Body of pancreas (tissue), 4 donors: Measurements from ENCODE around the gene ABHD8. TPM values are rescaled to one million over a fixed set of nuclear protein-coding genes. Genes with fewer than 3 reads are reported as not detected.

ENCODE experiments used
- ATAC-seq: fragments of 150-250 bp; one replicate; pipeline ENCODE4 v1.9.1; 2016
- DNase-seq, 4 donors: peaks; one replicate each; pipeline ENCODE4 v3.0.0-alpha.2; 2019
- H3K27ac ChIP-seq, 4 donors: fragments of 200-600 bp; sonication (generic); 1 replicate in 3 of 4; 2 replicates in 1 of 4; pipeline versions ENCODE4 v1.5.1 to v1.6.1; 2016 to 2019; ENCODE audit warnings: mild to moderate bottlenecking in 1 of 4, mixed read lengths in 1 of 4, moderate library complexity in 1 of 4
- H3K27me3 ChIP-seq, 2 donors: fragments of 200-600 bp; sonication (generic); one replicate each; pipeline ENCODE4 v1.6.0; 2016; ENCODE audit warnings: mild to moderate bottlenecking in 1 of 2
- H3K36me3 ChIP-seq, 2 donors: fragments of 200-600 bp; sonication (generic); replicated peaks in 1 of 2; 2 replicates each; pipeline ENCODE4 v1.5.1; 2016; ENCODE audit warnings: low read depth in 2 of 2; ENCODE audit not compliant: insufficient read depth in 1 of 2
- H3K4me1 ChIP-seq: fragments of 200-600 bp; sonication (generic); one replicate; pipeline ENCODE4 v1.6.0; 2016
- H3K4me3 ChIP-seq, 2 donors: fragments of 200-600 bp; sonication (generic); 1 replicate in 1 of 2; 2 replicates in 1 of 2; pipeline ENCODE4 v1.5.1; 2016 to 2019
- H3K9me3 ChIP-seq, 3 donors: fragments of 200-600 bp; sonication (generic); 1 replicate in 2 of 3; 2 replicates in 1 of 3; pipeline ENCODE4 v1.5.1; 2016
- POLR2A ChIP-seq, 3 donors: fragments of 450-650 bp; IDR thresholded peaks; one replicate each; pipeline ENCODE4 v1.6.1; 2016; ENCODE audit warnings: antibody characterized with exemption in 3 of 3, mild to moderate bottlenecking in 2 of 3
- WGBS, 2 donors: methylation state at CpG; one replicate each; pipeline ENCODE4 v1.1.5; 2017; 5-methylcytosine and 5-hydroxymethylcytosine counted together
- intact Hi-C: fragments of 100-400 bp; cut with DNase I; formaldehyde crosslinking; loops from one replicate; pipeline ENCODE4 v1.15.1; 2023
- total RNA-seq, 2 donors: library from RNA; depleted of rRNA; stranded (reverse); fragments of >200 nt; gene quantifications; one replicate each; pipeline ENCODE4 v1.1.0, GENCODE V29; 2016
- TF ChIP-seq, protein P1 (sequence below), 7 experiments: fragments of 450-650 bp in 4 of 7; fragments of 200-600 bp in 3 of 7; sonication (generic) in 3 of 7; IDR thresholded peaks; one replicate each; pipeline ENCODE4 v1.5.1; 2016 to 2019; ENCODE audit warnings: antibody characterized with exemption in 7 of 7

Gene ABHD8
- total RNA-seq, 2 donors from 2014 or later: 10.2 to 12.2 TPM

DNA sequence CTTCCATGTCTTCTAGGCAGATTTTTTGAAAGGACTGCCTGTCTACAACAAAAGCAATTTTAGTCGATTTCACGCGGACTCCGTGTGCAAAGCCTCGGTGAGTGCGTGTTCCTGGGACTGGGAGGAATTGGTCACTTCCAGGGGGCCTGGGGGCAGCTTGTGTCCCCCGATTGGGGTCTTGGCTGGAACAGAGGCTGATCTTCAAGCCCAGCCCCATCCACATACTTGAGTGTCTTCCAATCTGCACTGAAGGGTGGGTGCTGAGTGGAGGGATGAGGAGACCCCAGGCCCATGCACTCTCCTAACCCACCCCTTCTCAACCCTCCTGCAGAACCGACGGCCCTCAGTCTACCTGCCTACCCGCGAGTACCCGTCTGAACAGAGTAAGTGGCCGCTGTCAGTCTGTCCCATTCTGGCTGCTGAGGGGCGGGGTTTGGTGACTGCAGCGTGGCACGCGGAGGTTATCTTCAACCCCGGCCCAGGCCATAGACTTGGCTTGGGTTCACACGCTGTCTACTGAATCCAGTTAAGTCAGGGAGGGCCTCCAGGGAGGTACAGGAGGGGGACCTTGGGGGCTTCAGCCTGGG lies 10.9 kb upstream of the ABHD8 start:
- Histone ChIP-seq H3K27me3 (no peaks in the 10 kb centered on the region), H3K9me3 (no peaks in the 10 kb centered on the region), H3K4me1 (peaks cover 29% of the 10 kb centered on the region), H3K27ac (no peak overlapping the region), H3K4me3 (no peak overlapping the region), H3K36me3 (peaks cover 0 to 4% of the 10 kb centered on the region in 2 donors)
- ATAC-seq (no peak), DNase-seq (no peak)
- intact Hi-C loops: no loop called here
- WGBS, 2 donors: 82 to 91% methylated on average over 15 to 19 of the region's 19 CpGs
- TF ChIP-seq, protein P1, sequence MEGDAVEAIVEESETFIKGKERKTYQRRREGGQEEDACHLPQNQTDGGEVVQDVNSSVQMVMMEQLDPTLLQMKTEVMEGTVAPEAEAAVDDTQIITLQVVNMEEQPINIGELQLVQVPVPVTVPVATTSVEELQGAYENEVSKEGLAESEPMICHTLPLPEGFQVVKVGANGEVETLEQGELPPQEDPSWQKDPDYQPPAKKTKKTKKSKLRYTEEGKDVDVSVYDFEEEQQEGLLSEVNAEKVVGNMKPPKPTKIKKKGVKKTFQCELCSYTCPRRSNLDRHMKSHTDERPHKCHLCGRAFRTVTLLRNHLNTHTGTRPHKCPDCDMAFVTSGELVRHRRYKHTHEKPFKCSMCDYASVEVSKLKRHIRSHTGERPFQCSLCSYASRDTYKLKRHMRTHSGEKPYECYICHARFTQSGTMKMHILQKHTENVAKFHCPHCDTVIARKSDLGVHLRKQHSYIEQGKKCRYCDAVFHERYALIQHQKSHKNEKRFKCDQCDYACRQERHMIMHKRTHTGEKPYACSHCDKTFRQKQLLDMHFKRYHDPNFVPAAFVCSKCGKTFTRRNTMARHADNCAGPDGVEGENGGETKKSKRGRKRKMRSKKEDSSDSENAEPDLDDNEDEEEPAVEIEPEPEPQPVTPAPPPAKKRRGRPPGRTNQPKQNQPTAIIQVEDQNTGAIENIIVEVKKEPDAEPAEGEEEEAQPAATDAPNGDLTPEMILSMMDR (IDR thresholded peaks at IDR 0.05): no peak
- TF ChIP-seq POLR2A (IDR thresholded peaks at IDR 0.05): no peak

DNA sequence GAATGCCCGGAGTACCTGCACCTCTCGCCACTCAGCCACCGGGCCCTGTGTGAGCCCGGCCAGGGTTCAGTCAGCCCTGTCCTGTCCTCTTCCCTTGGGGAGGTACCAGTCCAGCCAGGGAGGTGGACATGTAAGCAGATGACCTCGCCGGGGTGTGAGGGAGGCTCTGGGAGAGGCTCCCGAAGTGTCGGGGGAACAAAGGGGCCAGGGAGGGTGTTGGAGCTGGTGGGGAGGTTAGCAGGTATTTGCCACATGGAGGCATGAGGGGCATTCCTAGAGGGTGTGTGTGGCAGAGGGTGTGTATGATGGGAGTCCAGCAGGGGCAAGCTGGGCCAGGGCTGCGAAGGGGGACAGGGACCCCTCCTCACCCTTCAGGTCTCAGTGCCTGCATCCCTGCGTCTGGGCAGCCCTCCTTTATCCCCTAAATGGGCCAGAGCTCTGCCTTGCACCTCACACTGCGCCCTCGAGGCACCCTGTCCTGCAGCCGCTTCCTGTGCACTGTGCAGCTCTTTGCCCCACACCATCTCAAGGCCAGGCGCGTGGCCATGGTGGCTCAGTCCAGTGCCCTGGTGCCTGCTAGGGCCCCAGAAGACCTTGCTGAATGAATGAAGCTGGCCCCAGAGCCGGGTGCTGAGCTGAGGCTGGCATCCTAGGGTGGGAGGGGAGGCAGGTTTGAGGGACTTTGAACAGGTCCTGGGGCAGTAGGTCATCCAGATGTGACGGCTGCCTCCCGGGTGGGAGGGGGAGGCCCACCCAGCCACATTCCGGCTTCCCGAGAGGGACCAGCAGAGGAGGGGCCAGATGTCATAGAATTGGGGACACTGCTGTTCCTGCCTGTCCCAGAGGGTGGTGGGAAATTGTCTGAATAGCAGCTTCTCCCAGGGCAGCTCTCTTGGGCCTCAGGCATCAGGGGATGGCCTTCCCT lies 9.2 kb upstream of the ABHD8 start:
- ATAC-seq (no peak), DNase-seq (no peak)
- TF ChIP-seq, protein P1 (IDR thresholded peaks at IDR 0.05): no peak
- TF ChIP-seq POLR2A (IDR thresholded peaks at IDR 0.05): peak in 2 of 3 donors; percentile 26 to 38
- Histone ChIP-seq H3K27ac (peak overlapping the region in 2 of 4 donors; percentile 61 to 70), H3K9me3 (no peaks in the 10 kb centered on the region), H3K36me3 (peaks cover 0 to 4% of the 10 kb centered on the region in 2 donors), H3K27me3 (no peaks in the 10 kb centered on the region), H3K4me3 (no peak overlapping the region), H3K4me1 (peaks cover 34% of the 10 kb centered on the region)
- intact Hi-C loops: no loop called here
- WGBS, 2 donors: 79 to 82% methylated on average over 10 to 20 of the region's 20 CpGs

DNA sequence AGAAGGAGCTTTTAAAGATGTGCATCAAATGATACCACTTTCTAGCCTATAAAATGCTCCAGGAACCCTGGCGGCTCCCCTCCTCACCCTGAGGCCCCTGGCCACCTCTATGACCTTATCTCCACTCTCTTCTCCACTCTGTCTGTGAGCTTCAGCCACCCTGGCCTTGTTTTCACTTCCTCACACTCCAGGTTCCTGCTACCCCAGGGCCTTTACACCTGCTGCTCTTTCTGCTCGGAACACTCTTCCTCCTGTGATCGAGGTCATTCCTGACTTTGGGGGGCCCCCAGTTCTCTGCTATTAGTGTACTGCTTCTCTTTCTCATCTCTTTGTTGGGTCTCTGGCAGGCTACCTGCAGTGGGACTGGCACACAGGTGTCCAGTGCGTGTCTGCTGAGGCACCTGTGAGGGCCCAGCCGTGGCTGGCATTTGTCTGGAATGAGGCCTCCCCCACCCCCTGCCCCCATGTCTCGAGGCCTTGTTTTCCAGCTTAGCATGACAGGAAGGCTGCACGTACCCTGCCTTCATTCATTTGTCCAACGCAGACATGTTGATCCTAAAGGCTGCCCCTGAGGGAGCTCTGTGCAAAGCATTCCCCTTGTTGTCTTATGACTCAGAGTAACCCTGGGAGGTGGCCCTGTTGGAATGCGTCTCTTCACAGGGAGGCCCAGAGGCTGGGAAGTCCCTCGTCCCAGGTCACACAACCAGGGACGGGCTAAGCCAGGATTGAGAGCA lies 8.4 kb upstream of the ABHD8 start:
- Histone ChIP-seq H3K4me1 (peaks cover 41% of the 10 kb centered on the region), H3K27ac (peak overlapping the region in 2 of 4 donors; percentile 61 to 70), H3K9me3 (no peaks in the 10 kb centered on the region), H3K27me3 (no peaks in the 10 kb centered on the region), H3K36me3 (peaks cover 0 to 4% of the 10 kb centered on the region in 2 donors), H3K4me3 (no peak overlapping the region)
- WGBS, 2 donors: 63 to 70% methylated on average over 10 to 11 of the region's 11 CpGs
- ATAC-seq (peak; percentile 18), DNase-seq (peak in 2 of 4 donors; percentile 16 to 45)
- intact Hi-C loops: no loop called here
- TF ChIP-seq, protein P1 (IDR thresholded peaks at IDR 0.05): no peak
- TF ChIP-seq POLR2A (IDR thresholded peaks at IDR 0.05): no peak

DNA sequence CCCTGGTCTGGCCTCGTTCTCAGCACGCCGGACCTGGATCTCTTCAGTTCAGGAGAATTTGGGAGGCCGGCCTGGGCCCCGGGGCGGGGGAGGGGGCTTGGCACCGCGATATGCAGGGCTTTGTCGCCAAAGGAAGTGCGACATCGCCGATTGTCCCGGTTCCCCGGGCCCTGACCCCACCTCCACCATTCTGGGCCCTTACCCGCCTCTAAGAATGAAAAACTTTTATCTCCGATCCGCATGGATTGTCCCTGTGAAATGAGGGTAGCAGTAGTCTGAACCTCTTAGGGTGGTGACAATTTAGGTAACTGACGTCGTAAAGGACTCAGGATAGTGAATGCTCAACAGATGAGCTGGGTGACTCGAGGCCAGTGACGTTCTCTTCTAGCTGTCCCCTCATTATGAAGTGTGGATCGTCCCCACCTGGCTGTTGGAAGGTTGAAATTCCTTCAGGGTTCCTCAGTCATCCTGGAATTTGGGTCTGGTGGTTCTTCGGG lies 6.8 kb upstream of the ABHD8 start:
- Histone ChIP-seq H3K27me3 (no peaks in the 10 kb centered on the region), H3K27ac (peak overlapping the region in 3 of 4 donors; percentile 39 to 76 (median 68)), H3K36me3 (peaks cover 0 to 4% of the 10 kb centered on the region in 2 donors), H3K4me1 (peaks cover 52% of the 10 kb centered on the region), H3K9me3 (no peaks in the 10 kb centered on the region), H3K4me3 (peak overlapping the region; percentile 57 to 90)
- intact Hi-C loops: no loop called here
- ATAC-seq (no peak), DNase-seq (no peak)
- WGBS, 2 donors: 6 to 7% methylated on average over 5 to 23 of the region's 23 CpGs
- TF ChIP-seq, protein P1 (IDR thresholded peaks at IDR 0.05): no peak
- TF ChIP-seq POLR2A (IDR thresholded peaks at IDR 0.05): no peak
